Measurements from ENCODE around the gene WDR73. TPM values are rescaled to one million over a fixed set of nuclear protein-coding genes. Genes with fewer than 3 reads are reported as not detected.

The WDR73 gene
- total and polyA plus RNA-seq, 2 of the 8 experiments (the other 6 are each of a cell fraction or from before 2014, with no cell fraction given), result 22.7 to 23.1 TPM

DNA sequence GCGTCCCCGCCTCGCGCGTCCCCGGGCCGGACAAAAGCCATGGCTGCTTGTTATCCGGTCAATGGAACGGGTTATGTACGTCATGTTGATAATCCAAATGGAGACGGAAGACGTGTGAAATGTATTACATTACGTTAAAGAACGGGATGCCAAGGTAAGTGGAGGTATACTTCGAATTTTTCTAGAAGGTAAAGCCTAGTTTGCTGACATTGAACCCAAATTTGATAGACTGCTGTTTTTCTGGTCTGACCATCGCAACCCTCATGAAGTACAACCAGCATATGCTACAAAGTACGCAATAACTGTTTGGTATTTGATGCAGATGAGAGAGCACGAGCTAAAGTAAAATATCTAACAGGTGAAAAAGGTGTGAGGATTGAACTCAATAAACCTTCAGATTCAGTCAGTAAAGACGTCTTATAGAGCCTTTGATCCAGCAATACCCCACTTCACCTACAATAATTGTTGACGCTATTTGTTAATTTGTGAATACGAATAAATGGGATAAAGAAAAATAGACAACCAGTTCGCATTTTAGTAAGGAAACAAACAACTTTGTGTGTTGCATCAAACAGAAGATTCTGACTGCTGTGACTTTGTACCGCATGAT is 19.8 kb downstream of the WDR73 start:
- Histone ChIP-seq H4K8ac (ENCODE audit: extremely low read depth, insufficient read depth, low read length) (no peak overlapping the region), H2AK5ac (ENCODE audit: low read depth, low read length) (no peak overlapping the region), H3K18ac (ENCODE audit: extremely low read depth, low read length) (no peak overlapping the region), H2BK120ac (replicated peaks; ENCODE audit: low read depth, low read length) (no peak overlapping the region), H3K79me2 (ENCODE audit: control insufficient read depth in 1 of 2, insufficient read depth in 2 of 2, low read length in 2 of 2) (no peaks in the 10 kb centered on the region), H2BK12ac (ENCODE audit: low read depth, low read length) (no peak overlapping the region), H3K36me3 (ENCODE audit: control insufficient read depth in 2 of 4, insufficient read depth in 4 of 4, low read length in 3 of 4) (no peaks in the 10 kb centered on the region), H3K14ac (ENCODE audit: insufficient read length) (no peak overlapping the region), H4K91ac (replicated peaks; ENCODE audit: insufficient read length, low read length) (no peak overlapping the region), H3K23me2 (ENCODE audit: low read depth, low read length) (peaks cover 17% of the 10 kb centered on the region), H2BK15ac (ENCODE audit: low read length) (no peak overlapping the region), H4K20me1 (replicated peaks in 1 of 2; ENCODE audit: control insufficient read depth in 1 of 2, insufficient read depth in 2 of 2, low read length in 2 of 2) (peaks cover 0 to 2% of the 10 kb centered on the region in 2 experiments), H4K5ac (ENCODE audit: insufficient read length, low read depth, low read length) (no peak overlapping the region), H3K9me3 (ENCODE audit: insufficient read depth in 2 of 2, low read depth in 1 of 2, low read length in 1 of 2) (no peaks in the 10 kb centered on the region), H3K23ac (ENCODE audit: insufficient read length) (no peak overlapping the region), H3K4ac (replicated peaks; ENCODE audit: insufficient read length, low read depth, low read length) (no peak overlapping the region), H2BK20ac (ENCODE audit: low read length) (no peak overlapping the region), H3K27ac (ENCODE audit: low read depth, low read length) (no peak overlapping the region), H2BK5ac (ENCODE audit: low read depth, low read length) (no peak overlapping the region), H3K9ac (replicated peaks in 1 of 4; ENCODE audit: extremely low read depth in 1 of 4, low read depth in 3 of 4, low read length in 3 of 4) (no peak overlapping the region), H2AFZ (ENCODE audit: low read length) (0 out of 2 replicates have a peak overlapping the region, but pooled peaks have one; percentile 48), H3K4me2 (ENCODE audit: insufficient read depth in 1 of 2, low read depth in 2 of 2, low read length in 2 of 2) (peak overlapping the region; percentile 96 to 99), H3K79me1 (ENCODE audit: low read depth, low read length) (no peaks in the 10 kb centered on the region; the same call in 1 of the 2 replicates), H3K4me1 (replicated peaks in 1 of 4; ENCODE audit: control insufficient read depth in 3 of 4, insufficient read depth in 4 of 4, low read length in 3 of 4) (peaks cover 0 to 6% (median 4%) of the 10 kb centered on the region in 4 experiments; a peak in 6 of 7 replicates), H3K27me3 (replicated peaks in 1 of 4; ENCODE audit: control insufficient read depth in 3 of 4, extremely low read depth in 1 of 4, insufficient read depth in 3 of 4, low read length in 3 of 4) (peaks cover 0 to 21% (median 2%) of the 10 kb centered on the region in 4 experiments; a peak in 5 of 7 replicates), H3K4me3 (ENCODE audit: extremely low read depth in 1 of 4, insufficient read depth in 2 of 4, low read depth in 3 of 4, low read length in 4 of 4) (peak overlapping the region; percentile 43 to 71 (median 59)), H3K56ac (replicated peaks; ENCODE audit: insufficient read length, low read depth, low read length) (no peak overlapping the region)
- 33% methylated on average over 23 of the region's 23 CpGs; no CpG with 5 or more reads in 1 of the 2 experiments for WGBS, 2 experiments (ENCODE audit: extremely low coverage in 1 of 2, insufficient coverage in 1 of 2, insufficient read length in 1 of 2, insufficient replicate concordance in 2 of 2, low coverage in 1 of 2, low lambda C conversion rate in 2 of 2, missing lambda C conversion rate in 1 of 2)
- no peak for FAIRE-seq
- TF ChIP-seq CREB1 (IDR thresholded peaks at IDR 0.05), result 0 out of 2 replicates have a peak, but pooled peaks have one; percentile 5
- TF ChIP-seq ZNF274 (IDR thresholded peaks at IDR 0.05; ENCODE audit: borderline replicate concordance, extremely low read depth, low read length), result no peak
- CTCF ChIA-PET (ENCODE audit: partially characterized antibody), result interaction anchor here (0.9 to 3.3 kb wide), 9 partner anchors 11 to 68 kb away, joined by 3 to 24 read pairs (median 4); no protein-coding TSS in a partner anchor
- POLR2A ChIA-PET (ENCODE audit: partially characterized antibody), result interaction anchor here (0.9 to 9.2 kb wide), 7 partner anchors 9 to 32 kb away, joined by 3 to 134 read pairs (median 5); partner anchors contain the start of gene ZSCAN2
- no peak for DNase-seq (ENCODE audit: low read depth in 1 of 2, low spot score in 2 of 2)
